Measurements from ENCODE around the gene QKI.
"Not testable (repeated sequence)": the region's sequence is repeated elsewhere in the genome, so short reads cannot be mapped to it uniquely, and the experiment has no call there.

Gene QKI

DNA sequence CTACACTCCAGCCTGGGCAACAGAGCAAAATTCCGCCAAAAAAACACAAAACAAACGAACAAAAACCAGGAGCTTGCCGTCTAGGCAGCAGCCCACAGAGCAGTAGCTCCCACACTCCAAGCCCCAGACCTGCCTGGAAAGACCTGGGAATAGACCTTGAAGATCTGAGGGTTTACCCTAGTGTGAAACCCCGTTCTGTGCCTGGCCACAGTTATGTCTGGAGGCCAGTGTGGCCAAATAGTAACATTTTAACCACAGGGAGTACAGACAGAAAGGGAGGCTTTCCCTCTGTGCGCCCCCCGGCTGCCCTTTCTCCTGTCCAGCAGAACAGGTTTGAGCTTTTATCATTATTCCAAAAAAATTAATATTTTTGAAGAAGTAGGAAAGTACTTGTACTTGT lies 172.4 kb downstream of the QKI start:
- no peak for DNase-seq

DNA sequence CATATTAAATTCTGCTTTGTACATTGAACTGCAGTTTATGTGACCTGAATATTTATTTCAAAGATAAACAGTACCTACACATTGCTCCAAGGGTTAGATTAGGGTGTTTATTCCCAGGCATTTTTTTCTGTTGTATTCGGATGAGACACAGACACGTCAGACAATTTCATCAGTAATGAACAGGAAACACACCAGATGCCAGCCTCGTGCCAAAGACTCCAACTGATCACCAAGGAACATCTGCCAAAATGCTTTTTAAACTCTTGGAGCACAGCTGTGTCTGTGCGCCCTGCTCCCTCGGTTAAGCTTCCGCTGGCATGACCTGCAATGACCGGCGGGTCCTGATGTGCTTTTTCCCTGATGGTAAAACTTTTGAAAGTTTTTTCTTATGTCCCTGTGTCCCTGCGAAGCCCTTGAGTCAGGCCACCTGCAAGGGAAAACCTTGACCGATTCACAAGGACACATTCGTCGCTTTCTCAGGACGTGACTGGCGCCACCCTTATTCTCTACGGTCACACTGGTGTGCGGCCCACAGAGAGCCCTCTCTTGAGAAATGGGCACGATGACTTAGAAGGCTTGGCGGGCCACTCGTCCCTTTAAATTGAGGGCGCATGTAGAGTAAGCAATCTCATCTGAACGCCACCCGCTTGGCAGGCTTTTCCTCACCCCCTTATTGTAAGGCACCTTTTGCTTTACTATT lies 173.9 kb downstream of the QKI start:
- no peak for DNase-seq

DNA sequence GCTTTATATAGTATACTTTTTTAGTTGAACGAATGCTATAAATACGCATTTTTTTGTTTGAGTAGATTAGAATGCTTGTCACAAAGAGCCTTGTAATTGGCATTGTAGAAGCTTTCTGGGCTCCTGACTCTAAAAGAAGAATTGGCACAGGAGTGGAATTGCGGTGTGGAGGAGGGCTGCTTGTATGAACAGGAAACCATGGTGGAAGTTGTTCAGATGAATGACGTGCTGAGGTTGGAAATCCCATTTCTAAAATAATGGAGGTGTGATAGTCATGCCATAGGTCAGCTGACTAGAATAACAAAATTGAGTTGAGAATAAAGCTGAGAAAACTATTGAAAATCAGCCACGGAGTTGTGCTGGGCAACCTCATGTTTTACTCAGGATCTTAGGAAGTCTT lies 174.9 kb downstream of the QKI start:
- no peak for DNase-seq

- DNase-seq: not testable (repeated sequence)
Observed at GRCh38 chr6:163590132-163590531, 175.6 kb downstream of the QKI start.

GRCh38 chr6:163592872-163593271 lies 178.4 kb downstream of the QKI start:
- no peak for DNase-seq

DNA sequence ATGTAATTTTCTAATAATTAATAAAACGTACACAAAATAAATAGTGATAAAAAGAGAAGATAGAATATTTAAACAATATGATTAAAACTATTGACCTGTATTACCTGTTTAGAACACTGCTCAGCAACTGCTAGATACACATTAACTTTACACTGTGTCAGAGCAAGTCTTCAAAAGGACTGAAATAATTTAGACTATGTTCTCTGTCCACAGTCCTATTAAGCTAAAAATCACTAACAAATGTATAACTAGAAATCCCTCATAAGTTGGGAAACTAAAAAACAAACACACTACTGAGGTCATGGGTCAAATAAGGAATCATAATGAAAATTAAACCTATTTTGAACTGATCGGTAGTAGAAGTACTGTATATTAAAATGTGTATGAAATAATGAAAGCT lies 181.7 kb downstream of the QKI start:
- DNase-seq: no peak

- DNase-seq: no peak
Observed at GRCh38 chr6:163599136-163599535, 184.6 kb downstream of the QKI start.

DNA sequence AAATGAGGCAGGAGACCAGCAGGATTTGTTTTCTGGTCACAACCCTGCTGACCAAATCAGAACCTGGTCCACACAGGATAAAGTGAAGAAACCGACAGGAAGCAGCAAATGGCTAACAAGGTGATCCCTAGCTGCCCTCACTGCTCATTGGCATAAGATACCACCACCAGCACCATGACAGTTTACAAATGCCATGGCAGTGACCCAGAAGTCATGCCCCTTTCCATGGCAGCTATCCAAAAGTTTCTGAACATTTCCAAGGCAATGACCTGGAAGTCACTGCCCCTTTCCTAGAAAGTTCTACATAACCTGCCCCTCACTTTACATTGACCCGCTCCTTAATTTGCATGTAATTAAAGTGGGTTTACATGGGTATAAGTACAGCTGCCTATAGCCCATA lies 185.2 kb downstream of the QKI start:
- DNase-seq: no peak

- no peak for DNase-seq
Observed at GRCh38 chr6:163600331-163600730, 185.8 kb downstream of the QKI start.

- DNase-seq: no peak
Observed at GRCh38 chr6:163600781-163601180, 186.3 kb downstream of the QKI start.

- DNase-seq: no peak
Observed at GRCh38 chr6:163602851-163603250, 188.3 kb downstream of the QKI start.

DNA sequence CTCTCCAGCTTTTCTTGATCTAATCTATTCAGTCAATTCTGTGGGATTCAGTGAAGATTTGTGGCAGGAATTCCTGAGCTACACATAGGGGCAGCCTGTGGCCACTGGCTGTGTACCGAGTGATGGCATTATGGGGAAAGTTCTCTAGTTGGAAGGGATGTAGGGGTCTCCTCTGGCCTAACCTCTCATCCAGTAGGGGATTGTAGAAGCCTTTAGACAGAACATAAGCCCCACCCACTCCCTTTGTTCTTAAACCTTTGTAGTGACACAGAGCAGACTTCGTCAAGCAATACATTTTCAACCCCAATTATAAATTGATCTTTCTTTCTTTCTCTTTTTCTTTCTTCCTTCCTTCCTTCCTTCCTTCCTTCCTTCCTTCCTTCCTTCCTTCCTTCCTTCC lies 188.9 kb downstream of the QKI start:
- no peak for DNase-seq

DNA sequence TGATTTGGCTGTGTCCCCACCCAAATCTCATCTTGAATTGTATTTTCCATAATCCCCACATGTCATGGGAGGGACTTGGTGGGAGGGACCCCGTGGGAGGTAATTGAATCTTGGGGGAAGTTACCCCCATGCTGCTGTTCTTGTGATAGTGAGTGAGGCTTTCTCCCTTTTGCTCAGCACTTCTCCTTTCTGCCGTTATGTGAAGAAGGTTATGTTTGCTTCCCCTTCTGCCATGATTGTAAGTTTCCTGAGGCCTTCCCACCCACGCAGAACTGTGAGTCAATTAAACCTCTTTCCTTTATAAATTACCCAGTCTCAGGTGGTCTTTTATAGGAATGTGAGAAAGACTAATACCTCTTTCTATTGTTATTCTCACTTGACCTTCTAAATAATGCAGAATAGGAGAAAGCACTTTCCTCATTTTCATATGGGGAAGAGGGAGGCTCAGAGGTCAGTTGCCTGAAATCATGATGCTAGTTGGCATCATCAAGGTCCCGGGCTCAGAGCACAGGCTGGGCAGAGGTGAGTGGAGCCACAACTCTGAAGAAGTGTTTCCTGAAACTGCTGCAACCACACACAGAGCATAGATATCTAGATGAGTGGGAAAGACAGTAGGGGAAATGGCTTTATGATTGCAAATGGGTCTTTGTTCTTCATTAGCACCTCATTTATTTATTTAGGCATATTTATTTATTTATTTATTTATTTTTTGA lies 191.0 kb downstream of the QKI start:
- no peak for DNase-seq

DNA sequence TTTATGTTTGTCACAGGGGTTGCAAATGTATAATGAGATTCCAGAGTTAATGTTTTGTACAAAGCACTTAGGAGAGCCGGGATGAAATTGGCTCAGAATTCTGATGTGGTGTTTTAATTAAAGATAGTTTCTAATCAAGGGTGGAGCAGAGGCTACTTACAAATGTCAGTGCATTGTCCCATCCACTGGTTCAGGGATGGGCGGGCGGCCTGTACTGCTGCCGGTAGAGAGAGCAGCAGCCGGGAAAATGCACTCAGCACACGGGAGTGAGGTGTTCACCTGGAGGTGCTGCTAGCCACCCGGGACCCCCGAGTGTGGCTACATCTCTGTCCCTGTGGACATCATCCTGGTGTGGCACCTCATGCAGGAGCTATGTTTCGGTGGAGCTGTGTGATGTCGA lies 193.3 kb downstream of the QKI start:
- DNase-seq: no peak

DNA sequence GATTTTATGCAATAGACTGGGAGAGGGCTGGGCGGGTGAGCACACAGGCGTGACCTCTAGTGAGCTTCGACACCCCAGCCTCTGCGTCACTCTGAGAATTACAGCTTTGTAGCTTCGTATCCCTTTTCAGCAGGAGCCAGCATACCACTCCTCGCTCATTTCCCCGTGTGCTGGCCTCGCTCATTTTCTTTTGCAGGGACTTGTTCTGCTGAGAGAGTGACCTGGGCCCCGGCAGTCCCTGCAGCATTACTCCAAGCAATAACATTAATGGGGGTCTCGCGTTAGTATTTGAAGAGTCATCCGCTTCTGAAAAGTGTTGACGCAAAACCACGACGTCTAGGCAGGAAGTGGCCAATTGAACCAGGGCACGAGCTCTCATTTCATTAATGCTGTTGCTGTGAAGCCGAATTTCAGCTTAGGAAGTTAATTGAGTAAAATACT lies 193.7 kb downstream of the QKI start:
- no peak for DNase-seq

GRCh38 chr6:163612200-163612599 lies 197.7 kb downstream of the QKI start:
- no peak for DNase-seq

DNA sequence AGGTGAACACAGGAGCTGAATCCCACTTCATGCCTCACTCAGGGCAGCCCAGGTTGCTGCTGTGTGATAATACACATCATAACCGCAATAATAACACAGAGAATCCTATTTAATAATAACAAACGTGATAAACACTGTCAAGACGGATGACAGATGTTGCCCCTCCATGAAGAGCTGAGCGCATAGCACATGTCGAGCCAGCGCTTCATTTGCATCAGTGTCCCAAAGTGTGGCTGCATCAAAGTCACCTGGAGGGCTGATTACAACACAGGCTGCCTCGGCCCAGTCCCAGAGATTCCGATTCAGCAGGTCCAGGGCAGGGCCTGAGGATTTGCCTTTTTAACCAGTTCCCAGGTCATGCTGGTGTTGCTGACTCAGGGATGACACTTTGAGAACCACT lies 198.5 kb downstream of the QKI start:
- DNase-seq: no peak

DNA sequence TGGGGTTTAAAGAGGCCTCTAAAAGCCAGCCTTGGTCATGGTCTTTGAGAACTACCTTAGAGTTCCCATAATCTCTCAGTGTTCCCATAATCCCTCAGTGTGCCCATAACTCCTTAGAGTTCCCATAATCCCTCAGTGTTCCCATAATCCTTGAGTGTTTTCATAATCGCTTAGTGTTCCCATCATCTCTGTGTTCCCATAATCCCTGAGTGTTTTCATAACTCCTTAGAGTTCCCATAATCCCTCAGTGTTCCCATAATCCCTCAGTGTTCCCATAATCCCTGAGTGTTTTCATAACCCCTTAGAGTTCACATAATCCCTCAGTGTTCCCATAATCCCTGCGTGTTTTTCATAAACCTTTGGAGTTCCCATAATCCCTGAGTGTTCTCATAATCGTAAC lies 199.2 kb downstream of the QKI start:
- no peak for DNase-seq

DNA sequence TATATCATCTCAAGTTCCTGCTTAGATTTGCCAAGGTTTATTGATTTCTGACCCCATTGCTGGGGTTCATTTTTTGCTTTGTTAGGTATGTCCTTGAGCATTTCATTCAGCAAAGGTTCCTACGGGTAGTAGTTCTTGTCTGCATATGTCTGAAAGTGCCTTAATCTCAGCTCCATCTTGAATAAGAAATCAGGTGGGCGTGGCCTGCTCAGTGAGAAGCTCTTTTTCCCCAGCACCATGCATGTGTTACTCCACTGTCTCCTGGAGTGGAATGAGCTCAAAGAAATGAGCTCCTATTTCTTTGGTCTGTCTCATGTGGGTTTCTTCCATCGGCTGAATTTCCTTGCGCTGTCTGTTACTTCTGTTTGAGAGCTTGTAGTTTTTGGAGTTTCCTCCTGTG lies 201.9 kb downstream of the QKI start:
- DNase-seq: no peak

- DNase-seq: no peak
Observed at GRCh38 chr6:163617549-163617948, 203.0 kb downstream of the QKI start.

DNA sequence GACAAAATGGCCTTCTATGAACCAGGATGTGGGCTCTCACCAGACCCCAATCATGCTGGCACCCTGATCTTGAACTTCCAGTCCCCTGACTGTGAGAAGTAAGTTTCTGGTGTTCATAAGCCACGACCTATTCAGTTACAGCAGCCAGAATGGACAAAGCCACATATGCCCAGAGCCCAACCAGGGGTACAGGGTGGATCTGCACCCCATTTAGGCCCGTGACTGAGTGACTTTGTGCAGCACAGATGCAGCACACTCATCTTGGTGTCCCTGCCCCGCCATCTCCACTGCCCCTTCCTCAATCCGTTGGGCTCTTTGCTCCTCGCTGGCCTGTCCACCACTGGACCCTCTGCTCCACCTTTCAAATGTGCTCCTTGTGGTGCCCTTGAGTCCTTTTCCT lies 205.6 kb downstream of the QKI start:
- no peak for DNase-seq

DNA sequence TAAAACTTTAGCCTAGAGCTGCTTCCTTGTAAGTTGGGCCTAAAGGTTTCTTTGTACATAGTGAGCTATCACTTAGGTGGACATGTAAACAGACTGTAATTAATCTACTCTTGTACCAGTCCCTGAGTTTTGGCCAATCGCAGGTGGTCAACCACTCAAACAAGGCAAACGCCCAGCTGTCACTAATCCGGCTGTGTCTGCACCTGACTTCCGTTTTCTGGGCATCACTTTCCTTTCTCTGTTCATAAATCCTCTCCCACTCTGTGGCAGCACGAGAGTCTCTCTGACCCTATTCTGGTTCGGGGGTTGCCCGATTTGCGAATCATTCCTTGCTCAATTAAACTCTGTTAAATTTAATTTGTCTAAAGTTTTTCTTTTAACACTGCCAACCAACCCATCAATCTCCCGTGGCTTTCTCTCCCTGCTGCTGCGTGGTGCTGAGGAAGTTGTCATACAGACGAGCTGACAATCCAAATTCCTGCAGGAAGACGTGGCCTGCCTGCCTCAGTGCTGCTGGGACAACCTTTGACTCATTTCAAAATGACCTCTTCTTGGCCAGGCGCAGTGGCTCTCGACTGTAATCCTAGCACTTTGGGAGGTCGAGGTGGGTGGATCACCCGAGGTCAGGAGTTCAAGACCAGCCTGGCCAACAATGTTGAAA lies 206.3 kb downstream of the QKI start:
- no peak for DNase-seq

DNA sequence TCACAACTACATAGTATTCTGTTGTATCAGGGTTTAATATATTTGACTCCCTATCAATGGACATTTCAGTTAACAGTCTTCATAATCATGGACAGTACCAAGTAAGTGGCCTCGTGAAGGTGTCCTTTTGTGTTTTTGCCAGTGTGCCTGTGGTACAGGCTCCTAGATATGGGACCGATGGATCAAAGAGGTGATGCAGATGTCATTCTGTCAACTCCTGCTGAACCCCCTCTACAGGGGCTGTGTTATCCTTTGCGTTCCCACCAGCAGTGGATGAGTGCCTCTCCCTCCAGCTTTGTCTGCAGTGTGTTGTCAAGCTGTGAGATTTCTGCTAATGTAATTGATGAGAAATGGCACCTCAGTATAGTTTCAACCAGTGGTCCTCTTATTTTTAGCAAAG lies 210.7 kb downstream of the QKI start:
- DNase-seq: no peak
